ENCODE results near the gene ABCC12.
"Not testable (repeated sequence)": the region's sequence is repeated elsewhere in the genome, so short reads cannot be mapped to it uniquely, and the experiment has no call there.

DNA sequence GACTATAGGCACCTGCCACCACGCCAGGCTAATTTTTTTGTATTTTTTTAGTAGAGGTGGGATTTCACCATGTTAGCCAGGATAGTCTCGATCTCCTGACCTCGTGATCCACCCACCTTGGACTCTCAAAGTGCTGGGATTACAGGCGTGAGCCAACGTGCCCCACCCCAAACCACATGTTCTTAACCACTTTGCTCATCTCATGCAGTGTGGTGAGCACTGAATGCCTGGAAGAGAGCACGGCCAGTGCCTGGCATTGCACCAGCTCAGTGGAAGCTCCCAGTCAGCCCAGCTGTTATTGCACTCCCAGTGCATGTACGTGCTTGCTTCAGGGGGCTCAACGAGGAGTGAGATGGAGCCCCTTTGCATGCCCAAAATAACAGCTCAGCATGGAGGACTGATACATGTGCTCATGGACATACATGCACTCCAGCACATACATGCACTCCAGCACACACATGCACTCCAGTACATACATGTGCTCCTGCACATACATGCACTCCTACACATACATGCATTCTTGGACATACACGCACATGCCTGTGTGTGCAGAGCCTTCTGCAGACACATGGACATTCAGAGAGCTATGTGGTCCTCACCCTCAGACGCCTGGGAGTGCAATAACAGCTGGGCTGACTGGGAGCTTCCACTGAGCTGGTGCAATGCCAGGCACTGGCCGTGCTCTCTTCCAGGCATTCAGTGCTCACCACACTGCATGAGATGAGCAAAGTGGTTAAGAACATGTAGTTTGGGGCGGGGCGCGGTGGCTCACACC, 26.1 kb upstream of the ABCC12 start:
- TF ChIP-seq EZH2phosphoT487 (IDR thresholded peaks at IDR 0.05; ENCODE audit: borderline replicate concordance); CTCF (conservative IDR thresholded peaks at IDR 0.05; ENCODE audit: low read length): not testable (repeated sequence)

All from Loucy (cell line).